Measurements from ENCODE around the gene BST1.
"Not testable (repeated sequence)": the region's sequence is repeated elsewhere in the genome, so short reads cannot be mapped to it uniquely, and the experiment has no call there.

Gene BST1

GRCh38 chr4:15714646-15715435 is 12.0 kb downstream of the BST1 start:
- DNase-seq: no peak

- no peak for DNase-seq
Measured at GRCh38 chr4:15716115-15716514, 13.2 kb downstream of the BST1 start.

- DNase-seq: no peak
Measured at GRCh38 chr4:15717086-15717485, 14.2 kb downstream of the BST1 start.

GRCh38 chr4:15717657-15718416 is 15.0 kb downstream of the BST1 start:
- DNase-seq: no peak

- no peak for DNase-seq
Measured at GRCh38 chr4:15718465-15718864, 15.6 kb downstream of the BST1 start.

GRCh38 chr4:15718959-15719358 is 16.1 kb downstream of the BST1 start:
- no peak for DNase-seq

- DNase-seq: peak; percentile 20
Measured at GRCh38 chr4:15719506-15719905, 16.6 kb downstream of the BST1 start.

- no peak for DNase-seq
Measured at GRCh38 chr4:15720851-15721250, 18.0 kb downstream of the BST1 start.

- no peak for DNase-seq
Measured at GRCh38 chr4:15725608-15726007, 22.7 kb downstream of the BST1 start.

- peak; percentile 23 for DNase-seq
Measured at GRCh38 chr4:15729910-15730533, 27.2 kb downstream of the BST1 start.

- not testable (repeated sequence) for DNase-seq
Measured at GRCh38 chr4:15733061-15733460, 30.2 kb downstream of the BST1 start.

- DNase-seq: no peak
Measured at GRCh38 chr4:15735536-15735935, 32.7 kb downstream of the BST1 start.

- no peak for DNase-seq
Measured at GRCh38 chr4:15736514-15737050, 33.7 kb downstream of the BST1 start.

- DNase-seq: no peak
Measured at GRCh38 chr4:15737255-15737654, 34.4 kb downstream of the BST1 start.

- DNase-seq: no peak
Measured at GRCh38 chr4:15738877-15739276, 36.0 kb downstream of the BST1 start.

GRCh38 chr4:15740764-15741404 is 38.0 kb downstream of the BST1 start:
- DNase-seq: no peak

GRCh38 chr4:15742083-15742582 is 39.3 kb downstream of the BST1 start:
- DNase-seq: no peak

- DNase-seq: no peak
Measured at GRCh38 chr4:15742637-15743036, 39.8 kb downstream of the BST1 start.

- DNase-seq: no peak
Measured at GRCh38 chr4:15744016-15744545, 41.2 kb downstream of the BST1 start.

- no peak for DNase-seq
Measured at GRCh38 chr4:15746110-15746509, 43.2 kb downstream of the BST1 start.

- DNase-seq: no peak
Measured at GRCh38 chr4:15749001-15749400, 46.1 kb downstream of the BST1 start.

GRCh38 chr4:15751153-15751552 is 48.3 kb downstream of the BST1 start:
- DNase-seq: no peak

- no peak for DNase-seq
Measured at GRCh38 chr4:15753081-15753480, 50.2 kb downstream of the BST1 start.

Data from CD4-positive, alpha-beta T cell treated with Interleukin-15 for 1 hour (primary cell).